KMS-11 (cell line): ENCODE measurements around the gene SH3GL2.

Experiments used
- H2AFZ ChIP-seq: fragments of 200-600 bp; sonication (generic); 2 replicates; pipeline ENCODE4 v1.6.1; 2016; ENCODE audit warnings: antibody characterized with exemption, mixed run types, low read depth
- H3K27ac ChIP-seq: fragments of 200-600 bp; sonication (generic); 2 replicates; pipeline ENCODE4 v1.6.1; 2016; ENCODE audit warnings: mild to moderate bottlenecking, mixed run types
- H3K27me3 ChIP-seq: fragments of 200-600 bp; sonication (generic); 2 replicates; pipeline ENCODE4 v1.6.1; 2017; ENCODE audit warnings: mild to moderate bottlenecking, low read depth, mixed run types, moderate library complexity; ENCODE audit not compliant: insufficient read depth
- H3K36me3 ChIP-seq: fragments of 200-600 bp; sonication (generic); 2 replicates; pipeline ENCODE4 v1.6.1; 2017; ENCODE audit warnings: mild to moderate bottlenecking, mixed run types; ENCODE audit not compliant: insufficient read depth
- H3K4me1 ChIP-seq: fragments of 200-600 bp; sonication (generic); 2 replicates; pipeline ENCODE4 v1.6.1; 2016; ENCODE audit warnings: mild to moderate bottlenecking, low read depth, mixed run types; ENCODE audit not compliant: poor library complexity, severe bottlenecking
- H3K4me2 ChIP-seq: fragments of 200-600 bp; sonication (generic); 2 replicates; pipeline ENCODE4 v1.7.0; 2016; ENCODE audit warnings: mild to moderate bottlenecking, mixed run types
- H3K4me3 ChIP-seq: fragments of 200-600 bp; sonication (generic); IDR thresholded peaks from 2 replicates; pipeline ENCODE4 v1.6.1; 2017; ENCODE audit warnings: low read depth, low read length, mixed read lengths; ENCODE audit not compliant: insufficient read depth
- H3K79me2 ChIP-seq: fragments of 200-600 bp; sonication (generic); 2 replicates; pipeline ENCODE4 v1.6.1; 2016; ENCODE audit warnings: low read depth, mixed run types; ENCODE audit not compliant: insufficient read depth
- H3K9ac ChIP-seq: fragments of 200-600 bp; sonication (generic); 2 replicates; pipeline ENCODE4 v1.6.1; 2016; ENCODE audit warnings: mild to moderate bottlenecking, mixed run types
- H4K20me1 ChIP-seq: fragments of 200-600 bp; sonication (generic); 2 replicates; pipeline ENCODE4 v1.6.1; 2016; ENCODE audit warnings: mild to moderate bottlenecking, mixed run types; ENCODE audit not compliant: insufficient read depth
- CTCF ChIP-seq: fragments of 200-600 bp; sonication (generic); conservative IDR thresholded peaks from 2 replicates; pipeline ENCODE4 v1.6.1; 2017; ENCODE audit warnings: low read depth, mild to moderate bottlenecking, antibody characterized with exemption, low read length, moderate library complexity, mixed read lengths

SH3GL2 gene

GRCh38 chr9:17802249-17802857 is 223.5 kb downstream of the SH3GL2 start:
- no peak overlapping the region for H3K27ac ChIP-seq
- H2AFZ ChIP-seq: no peak overlapping the region
- no peaks in the 10 kb centered on the region for H3K27me3 ChIP-seq
- no peaks in the 10 kb centered on the region for H4K20me1 ChIP-seq
- H3K4me3 ChIP-seq: no peak overlapping the region
- TF ChIP-seq CTCF: peak; percentile 54
- no peaks in the 10 kb centered on the region for H3K36me3 ChIP-seq
- H3K9ac ChIP-seq: no peak overlapping the region
- H3K4me2 ChIP-seq: no peak overlapping the region
- H3K79me2 ChIP-seq: no peaks in the 10 kb centered on the region
- H3K4me1 ChIP-seq: no peaks in the 10 kb centered on the region

- Histone ChIP-seq H3K27me3 (no peaks in the 10 kb centered on the region), H3K36me3 (no peaks in the 10 kb centered on the region), H2AFZ (no peak overlapping the region), H4K20me1 (no peaks in the 10 kb centered on the region), H3K4me2 (no peak overlapping the region), H3K9ac (no peak overlapping the region), H3K4me1 (no peaks in the 10 kb centered on the region), H3K27ac (no peak overlapping the region), H3K79me2 (no peaks in the 10 kb centered on the region), H3K4me3 (no peak overlapping the region)
- no peak for TF ChIP-seq CTCF
These were observed 228.9 kb downstream of the SH3GL2 start for GRCh38 chr9:17807613-17808282.

GRCh38 chr9:17810317-17810716 is 231.5 kb downstream of the SH3GL2 start:
- Histone ChIP-seq H3K4me1 (no peaks in the 10 kb centered on the region), H3K4me2 (no peak overlapping the region; the same call in 1 of the 2 replicates), H3K27ac (no peak overlapping the region), H2AFZ (no peak overlapping the region), H4K20me1 (no peaks in the 10 kb centered on the region), H3K4me3 (no peak overlapping the region), H3K27me3 (no peaks in the 10 kb centered on the region), H3K79me2 (no peaks in the 10 kb centered on the region), H3K36me3 (no peaks in the 10 kb centered on the region), H3K9ac (no peak overlapping the region)
- no peak for TF ChIP-seq CTCF

- H3K79me2 ChIP-seq: no peaks in the 10 kb centered on the region
- no peaks in the 10 kb centered on the region for H3K4me1 ChIP-seq
- H3K9ac ChIP-seq: no peak overlapping the region
- peak; percentile 90 for TF ChIP-seq CTCF
- H3K27me3 ChIP-seq: no peaks in the 10 kb centered on the region
- H2AFZ ChIP-seq: no peak overlapping the region
- H3K4me3 ChIP-seq: no peak overlapping the region
- H3K36me3 ChIP-seq: no peaks in the 10 kb centered on the region
- H3K27ac ChIP-seq: no peak overlapping the region
- no peaks in the 10 kb centered on the region for H4K20me1 ChIP-seq
- H3K4me2 ChIP-seq: peak overlapping the region; percentile 3; the same call in 1 of the 2 replicates
These were observed 232.1 kb downstream of the SH3GL2 start for GRCh38 chr9:17810728-17811571.
